GM12873 (cell line): ENCODE results near the gene AAMDC.

ENCODE experiments used
- CTCF ChIP-seq: IDR thresholded peaks from 2 replicates; pipeline ENCODE4 v1.5.1; 2012; ENCODE audit warnings: low read depth, mild to moderate bottlenecking, moderate library complexity, low read length, control low read depth; ENCODE audit not compliant: insufficient read depth; ENCODE audit errors: missing control alignments

Gene AAMDC

GRCh38 chr11:77820565-77821348 is at the start of gene AAMDC, which contains the start of gene RSF1:
Gene AAMDC, plus strand, starts transcription at chr11:77821144. Its CDS starts 21,353 bp downstream, at chr11:77842497.
Gene RSF1, minus strand, starts transcription at chr11:77820722. Its CDS starts 8 bp downstream, at chr11:77820714.
- TF ChIP-seq CTCF = peak; percentile 81

GRCh38 chr11:77775936-77776335 is 45.0 kb upstream of the AAMDC start:
- TF ChIP-seq CTCF = no peak

- peak; percentile 22 for TF ChIP-seq CTCF
These were observed 44.5 kb upstream of the AAMDC start for GRCh38 chr11:77776455-77776854.

GRCh38 chr11:77778118-77778517 is 42.8 kb upstream of the AAMDC start:
- TF ChIP-seq CTCF = no peak

GRCh38 chr11:77778549-77778948 is 42.4 kb upstream of the AAMDC start:
- no peak for TF ChIP-seq CTCF

- TF ChIP-seq CTCF = no peak
These were observed 41.0 kb upstream of the AAMDC start for GRCh38 chr11:77779935-77780334.

GRCh38 chr11:77783025-77783424 is 37.9 kb upstream of the AAMDC start:
- TF ChIP-seq CTCF = no peak
